Stimulated activated CD8-positive, alpha-beta memory T cell treated with anti-CD3 and anti-CD28 coated beads, Interleukin-15, amount 100 ng/mL, for 1 hour (primary cell): Measurements from ENCODE around the gene KCNK4.
"Not testable (repeated sequence)": the region's sequence is repeated elsewhere in the genome, so short reads cannot be mapped to it uniquely, and the experiment has no call there.

Experiments used
- DNase-seq: peaks from one replicate; pipeline ENCODE4 v3.0.0-alpha.2; 2020; ENCODE audit warnings: low read depth

KCNK4 gene

DNA sequence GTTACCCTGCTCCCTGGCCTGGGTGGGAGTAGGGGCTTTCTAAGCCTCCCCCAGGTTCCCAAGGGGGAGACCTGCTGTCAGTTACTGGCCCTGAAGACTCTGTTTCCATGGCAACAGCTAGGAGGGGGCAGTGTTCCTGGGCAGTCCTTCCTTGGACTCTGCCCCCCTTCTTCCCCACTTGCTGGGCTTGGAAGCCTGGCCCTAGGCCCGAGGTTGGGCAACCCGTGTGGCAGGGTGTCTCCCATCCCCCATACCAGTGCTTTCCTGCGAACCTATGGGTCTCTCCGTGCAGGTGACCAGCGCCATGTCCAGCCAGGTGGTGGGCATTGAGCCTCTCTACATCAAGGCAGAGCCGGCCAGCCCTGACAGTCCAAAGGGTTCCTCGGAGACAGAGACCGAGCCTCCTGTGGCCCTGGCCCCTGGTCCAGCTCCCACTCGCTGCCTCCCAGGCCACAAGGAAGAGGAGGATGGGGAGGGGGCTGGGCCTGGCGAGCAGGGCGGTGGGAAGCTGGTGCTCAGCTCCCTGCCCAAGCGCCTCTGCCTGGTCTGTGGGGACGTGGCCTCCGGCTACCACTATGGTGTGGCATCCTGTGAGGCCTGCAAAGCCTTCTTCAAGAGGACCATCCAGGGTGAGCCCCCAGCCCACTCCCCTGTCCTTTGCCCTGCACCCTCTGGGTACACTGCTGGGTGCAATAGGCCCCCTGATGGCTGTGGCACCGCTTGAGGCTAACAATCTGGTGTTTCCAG, 15.9 kb downstream of the KCNK4 start:
- no peak for DNase-seq

DNA sequence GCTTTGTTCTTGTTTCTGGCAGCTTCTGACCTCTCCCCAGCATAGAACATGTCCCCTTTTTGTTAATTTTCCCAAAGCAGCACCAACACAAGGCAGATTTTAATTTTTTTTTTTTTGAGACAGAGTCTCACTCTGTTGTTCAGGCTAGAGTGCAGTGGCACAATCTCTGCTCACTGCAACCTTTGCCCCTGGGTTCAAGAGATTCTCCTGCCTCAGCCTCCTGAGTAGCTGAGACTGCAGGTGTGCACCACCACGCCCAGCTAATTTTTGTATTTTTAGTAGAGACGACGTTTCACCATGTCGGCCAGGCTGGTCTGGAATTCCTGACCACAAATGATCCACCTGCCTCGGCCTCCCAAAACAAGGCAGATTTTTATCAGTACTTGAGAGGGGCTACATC, 16.7 kb downstream of the KCNK4 start:
- not testable (repeated sequence) for DNase-seq

DNA sequence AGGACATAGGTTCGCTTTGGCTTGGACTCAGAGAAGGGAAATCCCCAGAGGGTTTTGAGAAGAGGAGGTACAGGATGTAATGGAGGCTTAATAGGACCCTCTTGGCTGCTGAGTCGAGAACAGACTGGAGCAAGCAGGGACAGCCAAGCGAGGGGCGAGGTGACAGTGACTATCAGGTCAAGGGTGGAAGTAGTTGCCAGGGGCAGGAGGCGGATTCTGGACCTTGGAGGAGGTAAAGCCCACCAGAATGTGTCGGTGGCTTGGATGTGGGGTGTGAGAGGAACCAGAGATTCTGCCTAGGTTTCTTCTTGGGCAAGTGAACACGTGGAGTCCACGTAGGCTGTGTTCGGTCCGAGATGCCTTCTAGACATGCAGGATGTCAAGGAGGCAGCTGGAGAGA, 21.8 kb downstream of the KCNK4 start:
- DNase-seq = no peak

DNA sequence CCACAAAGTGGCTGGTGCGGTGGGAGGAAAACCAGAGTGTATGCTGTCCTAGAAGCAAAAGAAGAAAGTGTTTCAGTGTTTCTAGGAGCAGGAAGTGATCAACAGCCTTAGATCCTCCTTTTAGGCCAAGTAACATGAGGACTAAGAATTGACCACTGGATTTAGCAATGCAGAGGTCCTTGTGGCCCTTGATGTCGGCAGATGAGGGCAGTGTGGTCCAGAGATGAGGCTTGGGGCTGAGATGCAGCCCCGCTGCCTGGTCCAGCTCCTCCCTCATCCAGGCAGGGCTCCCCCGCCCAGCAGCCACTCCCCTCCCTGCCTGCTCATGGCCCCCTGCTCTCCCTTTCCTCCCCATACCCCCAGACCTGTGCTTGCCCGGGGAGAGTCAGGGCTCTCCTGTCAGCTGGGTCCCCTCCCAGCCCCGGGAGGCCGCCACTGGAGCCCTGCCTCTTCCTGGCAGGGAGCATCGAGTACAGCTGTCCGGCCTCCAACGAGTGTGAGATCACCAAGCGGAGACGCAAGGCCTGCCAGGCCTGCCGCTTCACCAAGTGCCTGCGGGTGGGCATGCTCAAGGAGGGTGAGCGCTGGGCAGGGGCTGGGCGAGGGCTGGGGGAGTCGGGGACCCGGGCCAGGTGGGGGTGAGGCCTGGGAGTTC, 22.5 kb downstream of the KCNK4 start:
- no peak for DNase-seq

DNA sequence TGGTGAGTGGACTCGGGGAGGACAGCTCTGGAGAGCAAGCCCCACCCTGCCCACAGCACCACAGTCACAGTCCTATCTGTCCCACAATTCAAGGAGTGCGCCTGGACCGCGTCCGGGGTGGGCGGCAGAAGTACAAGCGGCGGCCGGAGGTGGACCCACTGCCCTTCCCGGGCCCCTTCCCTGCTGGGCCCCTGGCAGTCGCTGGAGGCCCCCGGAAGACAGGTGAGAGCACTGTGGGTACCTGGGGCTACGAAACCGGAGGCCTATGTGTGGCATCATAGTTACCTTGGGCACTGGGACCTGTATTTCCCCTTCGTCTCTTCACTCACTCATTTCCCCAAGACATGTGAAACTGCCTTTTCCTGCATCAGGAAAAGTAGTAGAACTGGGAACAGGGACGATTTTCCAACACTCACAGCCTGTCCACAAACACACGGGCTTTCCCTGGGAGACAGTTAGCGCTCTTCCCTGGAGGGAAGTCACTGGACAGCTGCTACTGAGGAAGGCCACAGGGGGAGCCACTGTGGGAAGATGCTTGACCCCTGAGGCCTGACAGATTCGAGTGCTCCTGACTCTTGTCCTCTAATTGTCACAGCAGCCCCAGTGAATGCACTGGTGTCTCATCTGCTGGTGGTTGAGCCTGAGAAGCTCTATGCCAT, 23.2 kb downstream of the KCNK4 start:
- no peak for DNase-seq

DNA sequence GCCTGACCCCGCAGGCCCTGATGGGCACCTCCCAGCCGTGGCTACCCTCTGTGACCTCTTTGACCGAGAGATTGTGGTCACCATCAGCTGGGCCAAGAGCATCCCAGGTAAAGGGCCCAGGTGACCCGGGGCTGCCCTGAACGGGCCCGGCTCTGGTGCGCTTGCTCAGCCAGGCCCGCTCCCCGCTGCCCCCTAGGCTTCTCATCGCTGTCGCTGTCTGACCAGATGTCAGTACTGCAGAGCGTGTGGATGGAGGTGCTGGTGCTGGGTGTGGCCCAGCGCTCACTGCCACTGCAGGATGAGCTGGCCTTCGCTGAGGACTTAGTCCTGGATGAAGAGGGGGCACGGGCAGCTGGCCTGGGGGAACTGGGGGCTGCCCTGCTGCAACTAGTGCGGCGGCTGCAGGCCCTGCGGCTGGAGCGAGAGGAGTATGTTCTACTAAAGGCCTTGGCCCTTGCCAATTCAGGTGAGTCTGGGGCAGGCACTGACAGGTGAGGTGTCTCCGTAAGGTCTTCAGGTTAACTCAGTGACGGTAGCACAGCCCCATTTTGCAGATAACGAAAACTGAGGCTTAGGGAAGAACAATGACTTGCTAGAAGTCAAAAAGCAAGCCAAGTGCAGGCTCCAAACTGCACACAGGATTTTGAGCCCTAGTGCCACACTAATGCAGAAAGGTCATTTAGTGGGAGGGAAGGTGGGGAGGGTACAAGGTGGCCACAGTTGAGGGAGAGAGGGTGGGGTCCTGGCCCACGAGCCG, 23.9 kb downstream of the KCNK4 start:
- DNase-seq = no peak

DNA sequence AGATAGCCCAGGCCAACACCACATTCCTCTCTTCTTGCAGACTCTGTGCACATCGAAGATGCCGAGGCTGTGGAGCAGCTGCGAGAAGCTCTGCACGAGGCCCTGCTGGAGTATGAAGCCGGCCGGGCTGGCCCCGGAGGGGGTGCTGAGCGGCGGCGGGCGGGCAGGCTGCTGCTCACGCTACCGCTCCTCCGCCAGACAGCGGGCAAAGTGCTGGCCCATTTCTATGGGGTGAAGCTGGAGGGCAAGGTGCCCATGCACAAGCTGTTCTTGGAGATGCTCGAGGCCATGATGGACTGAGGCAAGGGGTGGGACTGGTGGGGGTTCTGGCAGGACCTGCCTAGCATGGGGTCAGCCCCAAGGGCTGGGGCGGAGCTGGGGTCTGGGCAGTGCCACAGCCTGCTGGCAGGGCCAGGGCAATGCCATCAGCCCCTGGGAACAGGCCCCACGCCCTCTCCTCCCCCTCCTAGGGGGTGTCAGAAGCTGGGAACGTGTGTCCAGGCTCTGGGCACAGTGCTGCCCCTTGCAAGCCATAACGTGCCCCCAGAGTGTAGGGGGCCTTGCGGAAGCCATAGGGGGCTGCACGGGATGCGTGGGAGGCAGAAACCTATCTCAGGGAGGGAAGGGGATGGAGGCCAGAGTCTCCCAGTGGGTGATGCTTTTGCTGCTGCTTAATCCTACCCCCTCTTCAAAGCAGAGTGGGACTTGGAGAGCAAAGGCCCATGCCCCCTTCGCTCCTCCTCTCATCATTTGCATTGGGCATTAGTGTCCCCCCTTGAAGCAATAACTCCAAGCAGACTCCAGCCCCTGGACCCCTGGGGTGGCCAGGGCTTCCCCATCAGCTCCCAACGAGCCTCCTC, 24.8 kb downstream of the KCNK4 start:
- DNase-seq = not testable (repeated sequence)

DNA sequence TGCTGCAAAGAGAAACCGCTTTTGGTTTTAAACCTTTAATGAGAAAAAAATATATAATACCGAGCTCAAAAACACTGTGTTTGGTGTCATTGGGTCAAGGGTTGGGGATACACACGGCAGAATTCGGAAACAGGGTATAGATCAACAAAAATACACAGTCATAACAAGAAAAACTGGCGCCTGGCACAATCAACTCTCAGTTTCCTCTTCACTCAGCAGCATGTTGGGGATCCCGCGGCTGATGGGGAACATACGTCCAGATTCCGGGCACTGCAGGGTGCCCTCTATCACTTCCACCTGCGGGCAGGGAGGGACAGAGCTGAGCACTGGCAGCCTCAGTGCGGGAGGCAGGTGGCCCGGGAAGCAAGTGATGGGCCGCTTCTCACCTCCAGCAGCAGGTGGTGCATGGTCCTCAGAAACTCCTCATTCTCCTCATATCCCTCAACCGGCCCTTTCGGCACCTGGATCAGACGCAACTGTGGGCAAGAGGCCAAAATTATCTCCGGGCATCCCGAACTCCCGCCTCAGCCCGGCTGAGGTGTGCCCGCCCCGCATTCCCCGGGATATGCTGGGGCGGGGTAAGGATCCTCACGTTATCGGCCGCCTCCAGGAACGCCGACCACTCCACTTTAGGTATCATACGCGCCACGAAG, 25.7 kb downstream of the KCNK4 start:
- DNase-seq = no peak

DNA sequence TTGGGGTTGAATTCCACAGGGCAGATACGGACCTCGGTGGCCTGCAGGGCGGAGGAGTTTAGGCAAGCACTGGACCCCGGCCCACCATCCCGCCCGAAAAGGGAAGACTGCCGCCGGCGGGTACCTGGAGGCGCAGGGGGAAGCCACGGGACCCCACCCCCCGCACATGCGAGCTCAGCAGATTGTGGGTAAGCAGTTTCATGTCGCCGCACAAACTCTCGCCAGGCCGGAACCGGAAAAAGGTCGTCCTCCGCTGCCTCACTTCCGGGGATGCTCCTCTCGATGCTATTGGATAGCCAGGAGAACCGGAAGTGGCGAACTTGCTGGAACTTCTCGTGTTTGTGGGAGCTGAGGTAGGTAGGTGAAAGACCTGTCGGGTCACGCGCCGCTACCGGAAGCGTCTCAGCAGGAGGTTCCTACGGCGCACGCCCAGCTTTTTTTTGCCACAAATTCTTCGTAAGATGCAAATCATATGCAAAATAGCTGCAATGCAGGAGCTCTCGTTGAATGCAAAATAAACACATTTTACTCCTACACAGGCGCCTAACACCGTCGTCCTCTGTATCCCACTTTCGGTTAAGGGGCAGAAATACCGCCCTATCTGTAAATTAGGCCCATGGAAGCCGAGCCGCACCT, 26.3 kb downstream of the KCNK4 start, which contains the start of gene TRMT112:
TRMT112 (minus strand) TSS at position 235 of the 636 bp plus-strand sequence; CDS start at position 202, 33 bp downstream.
- DNase-seq = peak; percentile 93

DNA sequence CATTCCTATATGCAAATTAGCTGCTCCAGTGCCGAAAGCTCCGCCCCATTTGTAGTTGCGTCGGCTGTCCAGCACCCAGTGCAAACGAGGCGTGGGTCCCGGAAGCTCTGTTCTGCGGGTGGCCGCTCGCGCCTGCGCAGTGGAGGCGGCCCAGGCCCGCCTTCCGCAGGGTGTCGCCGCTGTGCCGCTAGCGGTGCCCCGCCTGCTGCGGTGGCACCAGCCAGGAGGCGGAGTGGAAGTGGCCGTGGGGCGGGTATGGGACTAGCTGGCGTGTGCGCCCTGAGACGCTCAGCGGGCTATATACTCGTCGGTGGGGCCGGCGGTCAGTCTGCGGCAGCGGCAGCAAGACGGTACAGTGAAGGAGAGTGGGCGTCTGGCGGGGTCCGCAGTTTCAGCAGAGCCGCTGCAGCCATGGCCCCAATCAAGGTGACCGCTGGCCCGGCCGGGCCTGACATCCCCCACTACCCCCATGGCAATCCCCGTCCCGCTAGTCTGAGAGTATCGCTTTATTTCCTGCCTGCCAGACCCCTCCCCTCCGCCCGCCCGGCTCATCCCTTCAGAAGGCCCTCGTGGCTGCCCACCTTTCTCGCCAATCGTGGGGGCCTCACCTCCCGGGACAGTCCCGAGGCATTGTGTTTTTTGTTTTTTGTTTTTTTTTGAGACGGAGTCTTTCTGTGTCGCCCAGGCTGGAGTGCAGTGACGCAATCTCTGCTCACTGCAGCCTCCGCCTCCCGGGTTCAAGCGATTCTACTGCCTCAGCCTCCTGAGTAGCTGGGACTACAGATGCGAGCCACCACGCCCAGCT, 27.1 kb downstream of the KCNK4 start, which contains the start of gene PRDX5:
PRDX5 (plus strand) TSS at position 161 of the 805 bp plus-strand sequence; CDS start at position 256, 95 bp downstream.
- peak; percentile 79 for DNase-seq

DNA sequence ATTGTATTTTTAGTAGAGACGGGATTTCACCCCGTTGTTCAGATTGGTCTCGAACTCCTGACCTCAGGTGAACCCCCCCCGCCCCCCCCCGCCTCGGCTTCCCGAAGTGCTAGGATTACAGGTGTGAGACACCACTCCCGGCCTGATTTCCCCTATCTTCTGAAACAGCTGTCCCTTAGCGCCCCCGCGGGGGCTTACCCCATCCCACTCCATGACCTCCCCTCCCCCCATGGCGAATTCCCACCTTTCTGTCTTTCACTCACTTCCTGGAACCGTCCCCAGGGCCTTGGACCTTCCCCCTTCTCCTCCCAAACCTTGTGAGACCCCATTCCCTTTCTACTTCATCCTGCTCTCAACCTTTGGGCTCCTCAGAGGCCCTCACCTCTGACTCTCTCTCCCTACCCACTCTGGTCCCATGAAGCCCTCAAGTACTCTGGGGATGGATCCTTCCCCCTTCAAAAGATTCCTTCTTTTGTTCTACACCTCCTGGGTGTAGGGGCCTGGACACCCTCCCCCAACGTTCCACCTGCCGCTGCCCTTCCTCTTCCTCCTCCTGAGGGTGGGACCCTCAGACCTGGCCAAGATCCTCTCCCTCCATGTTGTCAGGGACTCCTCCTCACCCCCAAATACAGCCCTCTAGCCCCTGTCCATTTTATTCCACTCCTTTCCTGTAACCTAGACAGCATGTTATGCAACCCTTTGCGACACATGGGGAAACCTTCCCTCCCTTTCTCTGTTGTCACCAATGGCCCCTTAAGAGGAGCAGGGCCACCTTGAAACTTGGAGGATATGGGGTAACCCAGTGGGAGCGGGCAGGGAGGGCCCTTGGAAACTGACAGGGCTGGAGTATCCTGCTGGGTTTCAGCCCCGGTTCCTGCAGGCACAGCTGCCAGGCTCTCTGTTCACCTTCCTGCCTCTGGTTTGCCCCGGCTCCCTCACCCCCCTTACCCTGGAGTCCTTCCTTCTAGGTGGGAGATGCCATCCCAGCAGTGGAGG, 28.0 kb downstream of the KCNK4 start:
- no peak for DNase-seq

DNA sequence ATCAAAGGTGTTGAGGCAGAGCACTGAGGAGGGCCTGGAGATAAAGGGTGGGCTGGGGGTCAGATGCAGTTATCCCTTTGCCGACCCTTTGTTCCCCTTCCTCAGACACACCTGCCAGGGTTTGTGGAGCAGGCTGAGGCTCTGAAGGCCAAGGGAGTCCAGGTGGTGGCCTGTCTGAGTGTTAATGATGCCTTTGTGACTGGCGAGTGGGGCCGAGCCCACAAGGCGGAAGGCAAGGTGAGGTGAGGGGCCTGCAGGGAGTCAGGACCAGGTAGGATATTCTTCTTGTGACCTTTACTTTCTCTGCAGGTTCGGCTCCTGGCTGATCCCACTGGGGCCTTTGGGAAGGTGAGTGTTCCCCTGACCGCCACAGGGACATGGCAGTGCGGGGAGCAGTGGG, 29.5 kb downstream of the KCNK4 start:
- DNase-seq = no peak

DNA sequence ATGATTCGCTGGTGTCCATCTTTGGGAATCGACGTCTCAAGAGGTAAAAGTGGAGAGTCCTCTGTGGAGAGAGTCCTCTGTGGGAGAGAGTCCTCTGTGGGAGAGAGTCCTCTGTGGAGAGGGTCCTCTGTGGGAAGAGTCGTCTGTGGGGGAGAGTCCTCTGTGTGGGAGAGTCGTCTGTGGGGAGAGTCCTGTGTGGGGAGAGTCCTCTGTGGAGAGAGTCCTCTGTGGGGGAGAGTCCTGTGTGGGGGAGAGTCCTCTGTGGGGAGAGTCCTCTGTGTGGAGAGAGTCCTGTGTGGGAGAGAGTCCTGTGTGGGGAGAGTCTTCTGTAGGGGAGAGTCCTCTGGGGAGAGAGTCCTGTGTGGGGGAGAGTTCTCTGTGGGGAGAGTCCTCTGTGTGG, 29.9 kb downstream of the KCNK4 start:
- no peak for DNase-seq

DNA sequence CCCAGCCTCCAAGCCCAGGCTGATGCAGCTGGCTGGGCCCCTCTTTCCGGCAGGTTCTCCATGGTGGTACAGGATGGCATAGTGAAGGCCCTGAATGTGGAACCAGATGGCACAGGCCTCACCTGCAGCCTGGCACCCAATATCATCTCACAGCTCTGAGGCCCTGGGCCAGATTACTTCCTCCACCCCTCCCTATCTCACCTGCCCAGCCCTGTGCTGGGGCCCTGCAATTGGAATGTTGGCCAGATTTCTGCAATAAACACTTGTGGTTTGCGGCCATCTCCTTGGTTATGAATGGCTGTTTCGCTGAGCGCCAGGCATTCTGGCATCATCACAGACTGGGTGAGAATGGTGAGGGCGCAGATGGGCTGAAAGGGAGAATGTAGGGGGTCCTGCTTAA, 30.4 kb downstream of the KCNK4 start:
- DNase-seq = no peak

DNA sequence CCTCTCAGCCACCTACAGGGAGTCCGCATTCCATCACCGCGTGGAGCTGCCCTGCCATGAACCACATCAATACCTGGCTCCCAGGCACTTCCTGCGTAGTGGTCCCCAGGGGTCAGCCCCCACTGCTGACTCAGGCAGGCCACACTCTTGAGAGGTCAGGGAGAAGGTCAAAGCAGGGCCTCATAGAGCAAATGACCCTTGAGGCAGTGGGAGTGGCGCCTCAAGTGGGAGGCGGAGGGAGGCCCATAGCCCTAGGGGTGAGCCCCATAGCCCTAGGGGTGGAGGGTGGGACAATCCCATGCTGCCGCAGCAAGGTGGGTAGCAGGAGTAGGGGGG, 31.8 kb downstream of the KCNK4 start:
- DNase-seq = no peak

DNA sequence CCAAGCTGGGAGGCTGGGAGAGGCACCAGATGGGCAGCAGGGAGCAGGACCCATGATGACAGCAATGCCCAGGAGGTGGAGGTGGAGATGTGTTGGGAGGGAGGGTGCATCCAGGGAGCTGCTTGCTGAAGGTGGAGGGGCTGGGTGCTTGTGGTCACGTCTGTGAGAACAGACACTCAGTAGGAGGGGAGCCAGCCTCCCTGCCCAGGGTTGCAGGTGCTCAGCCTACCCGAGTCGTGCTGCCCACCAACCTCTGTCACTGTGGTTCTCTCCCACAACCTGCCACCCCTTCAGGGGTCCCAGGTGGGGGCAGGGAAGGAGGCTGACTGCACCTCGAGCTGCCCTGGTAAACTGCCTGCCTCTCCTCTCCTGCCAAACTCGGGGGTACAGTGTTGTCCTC, 32.3 kb downstream of the KCNK4 start:
- DNase-seq = no peak

DNA sequence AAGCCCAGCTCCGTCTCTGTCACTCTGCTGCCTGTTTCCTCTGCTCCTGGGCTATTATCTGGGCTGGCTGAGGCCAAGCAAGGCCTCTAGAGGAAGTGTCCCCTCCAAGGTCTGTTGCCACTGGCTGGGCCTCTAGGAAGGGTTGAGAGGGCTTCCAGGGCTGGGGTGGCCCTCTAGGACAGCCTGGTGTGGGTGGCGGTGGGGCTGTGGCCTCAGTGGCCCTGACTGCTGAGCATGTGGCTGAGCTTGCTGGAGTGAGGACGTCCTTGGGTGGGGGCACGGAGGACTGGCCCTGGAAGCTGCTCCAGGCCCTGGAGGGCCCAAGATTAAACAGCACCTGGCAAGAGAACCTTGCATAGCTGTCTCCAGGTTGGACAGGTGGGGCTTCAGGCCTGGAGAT, 32.9 kb downstream of the KCNK4 start:
- not testable (repeated sequence) for DNase-seq
